Esophagus muscularis mucosa (tissue), 4 donors: ENCODE measurements around the gene PID1.

ENCODE experiments used
- CTCF ChIP-seq, 3 experiments: fragments of 200-600 bp in 2 of 3; fragments of 450-650 bp in 1 of 3; sonication (generic) in 2 of 3; IDR thresholded peaks; one replicate each; pipeline ENCODE4 v1.5.1; 2017 to 2019; ENCODE audit warnings: antibody characterized with exemption in 3 of 3, mild to moderate bottlenecking in 2 of 3, moderate library complexity in 1 of 3
- EP300 ChIP-seq: sonication (generic); formaldehyde crosslinking; IDR thresholded peaks from one replicate; pipeline ENCODE4 v1.6.1; 2017; ENCODE audit warnings: antibody characterized with exemption
- POLR2A ChIP-seq: fragments of 450-650 bp; IDR thresholded peaks from one replicate; pipeline ENCODE4 v1.6.1; 2017; ENCODE audit warnings: antibody characterized with exemption, moderate library complexity, mild to moderate bottlenecking, low read depth
- POLR2AphosphoS5 ChIP-seq, 2 donors: sonication (generic); formaldehyde crosslinking; IDR thresholded peaks; one replicate each; pipeline ENCODE4 v1.6.1; 2017; ENCODE audit warnings: antibody characterized with exemption in 2 of 2

GRCh38 chr2:229319558-229319957, 48.5 kb upstream of the PID1 start:
- TF ChIP-seq CTCF (IDR thresholded peaks at IDR 0.05) (no peak), POLR2AphosphoS5 (IDR thresholded peaks at IDR 0.05) (no peak), POLR2A (no peak), EP300 (no peak)
